ENCODE measurements around the gene PRR20B.
"Not testable (repeated sequence)": the region's sequence is repeated elsewhere in the genome, so short reads cannot be mapped to it uniquely, and the experiment has no call there.

DNA sequence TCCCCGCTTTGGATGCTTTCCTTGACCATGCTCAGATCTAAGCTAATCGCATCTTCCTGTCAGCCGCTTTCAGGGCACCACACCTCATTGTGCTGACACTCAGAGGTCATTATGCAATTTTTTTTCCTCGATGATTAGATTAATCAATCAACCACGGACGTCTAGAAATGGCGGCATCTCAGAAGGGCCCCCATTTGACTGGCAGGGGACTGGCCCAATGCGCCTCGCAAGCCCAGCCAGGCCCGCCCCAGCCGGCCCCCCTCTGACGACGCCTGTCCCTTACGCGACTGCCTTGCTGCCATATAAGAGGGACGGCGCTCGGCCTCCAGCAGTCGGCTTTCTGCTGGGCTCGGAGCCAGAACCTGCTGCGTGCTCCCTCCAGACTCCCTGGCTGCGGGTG is 6.5 kb downstream of the PRR20B start, which contains the start of gene PRR20C:
- not testable (repeated sequence) for TF ChIP-seq CTCF, POLR2A (IDR thresholded peaks at IDR 0.05)

Data from testis (tissue), 2 donors.